NCI-H2107 (cell line): ENCODE measurements around the gene SLC6A17.

Source experiments
- DNase-seq: peaks from one replicate; lab custom pipeline; 2025; lab: John Stamatoyannopoulos, UW

Gene SLC6A17

DNA sequence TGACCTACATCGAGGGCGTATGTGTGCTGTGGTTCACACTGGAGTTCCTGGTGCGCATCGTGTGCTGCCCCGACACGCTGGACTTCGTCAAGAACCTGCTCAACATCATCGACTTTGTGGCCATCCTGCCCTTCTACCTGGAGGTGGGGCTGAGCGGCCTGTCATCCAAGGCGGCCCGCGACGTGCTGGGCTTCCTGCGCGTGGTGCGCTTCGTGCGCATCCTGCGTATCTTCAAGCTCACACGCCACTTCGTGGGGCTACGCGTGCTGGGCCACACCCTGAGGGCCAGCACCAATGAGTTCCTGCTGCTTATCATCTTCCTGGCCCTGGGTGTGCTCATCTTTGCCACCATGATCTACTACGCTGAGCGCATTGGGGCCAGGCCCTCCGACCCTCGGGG is 72.8 kb downstream of the SLC6A17 start:
- DNase-seq = no peak

DNA sequence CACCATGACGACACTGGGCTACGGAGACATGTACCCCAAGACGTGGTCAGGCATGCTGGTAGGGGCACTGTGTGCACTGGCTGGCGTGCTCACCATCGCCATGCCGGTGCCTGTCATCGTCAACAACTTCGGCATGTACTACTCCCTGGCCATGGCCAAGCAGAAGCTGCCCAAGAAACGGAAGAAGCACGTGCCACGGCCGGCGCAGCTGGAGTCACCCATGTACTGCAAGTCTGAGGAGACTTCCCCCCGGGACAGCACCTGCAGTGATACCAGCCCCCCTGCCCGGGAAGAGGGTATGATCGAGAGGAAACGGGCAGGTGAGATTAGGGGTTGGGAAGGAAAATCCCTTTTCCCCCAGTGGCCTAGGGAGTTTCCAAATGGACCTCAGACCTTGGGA is 73.3 kb downstream of the SLC6A17 start:
- DNase-seq = no peak

DNA sequence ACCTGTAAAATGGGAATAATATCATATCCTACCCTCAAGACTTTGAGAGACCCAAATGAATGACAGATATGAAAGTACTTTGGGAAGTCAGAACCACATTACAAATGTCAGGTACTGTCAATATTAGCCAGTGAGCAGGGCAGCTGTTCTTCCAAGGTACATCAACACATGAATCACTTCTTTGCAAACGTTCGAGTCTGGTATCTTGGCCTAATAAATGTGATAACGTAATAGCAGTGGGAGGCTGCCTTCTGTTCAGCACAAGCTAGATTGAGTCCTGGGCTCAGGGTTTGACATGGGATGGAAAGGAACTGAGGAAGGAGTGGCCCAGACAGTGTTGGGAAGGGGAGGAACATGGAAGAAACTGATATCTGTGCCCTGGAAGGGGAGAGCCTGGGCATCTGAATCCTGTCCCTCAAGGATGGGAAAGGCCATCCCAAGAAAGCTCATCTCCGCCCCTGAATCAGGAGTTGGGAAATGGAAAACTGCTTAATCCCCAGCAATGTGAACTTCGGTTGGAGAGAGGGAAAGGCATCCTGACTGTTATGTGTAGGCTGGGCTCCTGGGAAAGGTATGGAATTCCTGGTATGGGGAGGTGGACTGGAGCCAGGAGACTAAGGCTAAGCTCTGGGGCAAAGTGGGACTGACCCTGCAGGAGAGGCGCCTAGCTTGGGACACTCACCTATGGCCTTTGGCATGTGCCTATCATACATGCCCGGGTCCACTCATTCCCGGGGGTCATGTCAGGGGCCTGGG is 74.1 kb downstream of the SLC6A17 start:
- no peak for DNase-seq

DNA sequence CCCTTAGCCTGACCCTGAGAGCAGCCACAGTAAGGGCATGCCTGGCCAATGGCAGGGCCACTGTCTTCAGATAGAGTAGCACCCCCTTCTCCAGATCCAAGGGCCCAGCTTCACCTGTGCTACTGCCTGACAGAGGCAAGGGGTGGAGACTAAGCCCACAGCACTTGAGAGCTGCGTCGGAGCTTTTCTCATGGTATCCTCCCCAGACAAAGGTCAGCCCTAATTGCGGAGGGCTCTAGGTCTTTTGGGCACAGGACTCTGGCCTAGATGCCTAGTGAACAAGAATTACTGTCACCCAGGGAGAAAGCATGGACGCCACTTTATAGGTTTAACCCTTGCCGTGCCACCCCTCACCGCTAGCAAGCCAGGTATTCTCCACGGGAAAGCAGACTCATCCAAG is 74.9 kb downstream of the SLC6A17 start:
- DNase-seq = no peak

DNA sequence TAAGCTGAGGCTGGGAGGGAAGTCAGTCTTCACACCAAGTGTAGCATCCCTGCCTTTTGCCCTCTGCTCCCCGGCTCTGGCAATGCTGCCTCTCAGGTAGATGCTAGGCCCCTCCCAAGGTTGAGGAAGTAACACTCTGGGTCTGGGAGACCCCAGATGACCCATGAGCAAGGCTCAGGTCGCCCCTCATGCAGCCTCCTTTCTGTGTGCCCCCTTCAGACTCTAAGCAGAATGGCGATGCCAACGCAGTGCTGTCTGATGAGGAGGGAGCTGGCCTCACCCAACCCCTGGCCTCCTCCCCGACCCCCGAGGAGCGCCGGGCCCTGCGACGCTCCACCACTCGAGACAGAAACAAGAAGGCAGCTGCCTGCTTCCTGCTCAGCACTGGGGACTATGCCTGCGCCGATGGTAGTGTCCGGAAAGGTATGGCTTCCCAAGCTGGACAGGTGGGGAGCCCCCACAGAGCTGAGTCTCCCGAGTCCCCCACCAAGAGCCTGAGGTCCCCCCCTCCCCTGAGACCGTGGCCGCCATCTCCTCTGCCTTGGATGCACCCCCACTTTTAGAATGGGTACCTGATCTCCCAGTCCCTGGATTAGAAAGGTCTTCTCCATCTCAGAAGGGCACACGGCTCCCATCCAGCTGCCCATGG is 75.6 kb downstream of the SLC6A17 start:
- DNase-seq = no peak

DNA sequence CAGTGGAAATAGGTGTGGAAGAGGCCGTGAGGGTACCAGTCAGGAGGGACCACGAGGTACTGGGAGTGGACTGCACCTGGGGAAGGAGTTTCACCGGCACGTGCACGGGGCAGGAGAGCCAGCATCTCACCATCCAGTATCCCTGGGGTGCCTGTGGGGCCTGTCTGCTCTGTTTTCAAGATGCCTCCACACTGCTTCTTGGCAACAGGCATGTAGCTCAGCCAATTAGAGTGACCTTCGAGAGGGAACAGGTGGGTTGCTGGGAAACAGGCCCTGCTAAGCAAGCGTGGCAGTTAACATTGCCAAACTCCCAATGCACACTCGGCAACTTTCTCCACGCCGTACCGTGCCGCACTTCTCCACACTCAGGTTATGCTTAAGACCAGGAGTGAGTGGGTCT is 77.5 kb downstream of the SLC6A17 start:
- DNase-seq = no peak

DNA sequence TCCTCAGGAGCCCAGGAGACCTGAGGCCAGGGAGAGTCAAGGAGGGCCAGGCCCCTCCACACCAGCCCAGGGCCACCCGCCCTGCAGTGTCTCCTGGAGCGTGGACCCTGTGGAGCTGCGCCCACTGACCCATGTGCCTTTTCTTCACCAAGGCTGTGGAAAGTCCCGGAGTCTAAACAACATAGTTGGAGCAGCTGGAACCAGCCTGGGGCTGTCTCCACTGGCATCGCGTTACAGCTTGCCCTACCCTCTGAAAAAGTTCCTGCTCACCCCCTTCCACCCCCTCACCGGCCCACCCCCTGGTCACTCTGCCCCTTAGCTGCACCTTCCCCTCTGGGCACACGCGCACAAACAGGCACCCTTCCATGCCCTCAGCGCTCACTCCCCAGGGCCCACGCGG is 78.1 kb downstream of the SLC6A17 start:
- no peak for DNase-seq

DNA sequence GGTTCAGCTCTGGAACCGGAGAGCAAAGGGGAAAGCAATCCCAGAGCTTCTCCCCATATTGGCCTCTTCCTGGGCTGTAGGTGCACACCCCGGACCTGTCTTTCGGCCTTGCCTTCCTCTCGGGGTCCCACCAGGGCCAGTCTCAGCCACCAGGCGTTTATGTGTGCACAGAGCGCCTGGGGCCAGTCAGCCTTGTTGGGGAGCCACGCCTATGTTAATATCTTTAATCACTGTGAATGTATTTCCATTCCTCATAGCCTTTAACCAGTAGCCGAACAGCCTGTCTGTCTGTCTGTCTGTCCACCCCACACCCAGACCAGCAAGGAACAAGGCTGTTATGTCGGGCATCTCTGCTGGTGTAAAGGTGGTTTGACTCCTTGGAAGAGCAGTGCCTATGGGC is 78.6 kb downstream of the SLC6A17 start:
- DNase-seq = no peak

DNA sequence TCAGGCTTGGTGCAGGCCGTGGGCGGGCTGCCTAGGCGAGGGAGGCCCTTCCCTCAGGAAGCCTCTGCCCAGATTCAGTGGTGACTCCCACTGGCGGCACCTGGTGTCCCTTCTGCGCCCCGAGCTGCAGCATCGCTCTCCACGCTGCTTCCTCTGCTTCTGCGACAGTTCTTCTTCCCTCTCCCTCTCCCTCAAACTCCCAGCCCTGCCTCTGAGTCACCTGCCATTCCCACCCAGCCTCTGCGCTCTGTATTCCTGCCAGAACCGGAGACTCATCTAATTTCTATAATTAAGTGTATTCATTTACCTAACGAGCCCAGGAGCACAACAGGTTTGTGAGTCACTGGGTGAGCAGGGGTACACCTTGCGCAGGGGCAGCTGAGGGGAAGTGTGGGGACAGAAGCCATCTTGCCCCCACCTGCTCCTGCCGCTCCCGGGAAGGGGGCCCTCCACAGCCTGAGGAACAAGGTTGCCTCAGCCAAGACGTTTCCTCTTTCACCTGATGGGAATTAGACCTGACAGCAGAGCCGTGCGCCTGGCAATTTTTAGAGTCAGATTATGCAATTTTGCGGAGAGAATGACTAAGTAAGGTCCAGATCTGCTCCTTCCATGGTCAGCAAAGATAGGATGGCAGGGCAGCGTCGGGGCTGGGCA is 79.2 kb downstream of the SLC6A17 start:
- no peak for DNase-seq

DNA sequence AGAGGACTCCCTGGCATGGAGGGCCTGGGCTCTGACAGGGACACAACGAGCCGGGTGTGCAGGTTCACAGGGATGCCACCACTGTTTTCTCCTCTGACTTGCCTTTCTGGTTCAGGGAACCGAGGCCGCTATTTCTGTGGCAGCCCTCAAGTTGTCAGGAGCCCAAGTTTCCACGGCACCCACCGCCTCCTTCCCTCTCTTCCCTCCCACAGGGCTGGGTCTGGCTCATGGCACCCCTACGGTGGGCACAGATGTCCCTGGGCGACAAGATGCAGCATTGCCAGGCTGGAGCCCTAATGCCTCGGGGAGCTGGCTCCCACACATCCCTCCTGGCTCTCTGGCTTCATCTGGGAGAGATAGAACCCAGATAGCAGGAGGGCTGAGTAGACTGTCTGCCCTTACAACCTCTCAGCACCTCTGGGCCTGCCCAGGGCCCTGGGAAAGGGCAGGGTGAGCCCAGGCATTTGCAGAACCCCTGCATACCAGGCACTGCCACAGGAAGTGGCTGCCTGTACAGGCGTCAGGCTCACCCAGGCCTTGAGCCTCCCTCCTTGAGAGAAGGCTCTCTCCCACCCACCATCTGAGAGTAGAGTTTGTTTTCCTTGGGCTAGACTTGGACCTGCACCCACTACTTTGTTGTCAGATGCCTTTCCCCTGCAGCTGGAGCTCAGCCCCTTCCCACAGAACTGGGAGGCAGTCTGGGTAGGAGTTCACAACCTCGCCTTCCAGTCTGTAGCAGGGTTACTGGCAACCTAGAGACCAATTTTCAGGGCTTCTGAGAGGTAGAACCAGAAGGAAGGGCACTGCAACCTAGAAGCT is 80.3 kb downstream of the SLC6A17 start:
- DNase-seq = no peak

DNA sequence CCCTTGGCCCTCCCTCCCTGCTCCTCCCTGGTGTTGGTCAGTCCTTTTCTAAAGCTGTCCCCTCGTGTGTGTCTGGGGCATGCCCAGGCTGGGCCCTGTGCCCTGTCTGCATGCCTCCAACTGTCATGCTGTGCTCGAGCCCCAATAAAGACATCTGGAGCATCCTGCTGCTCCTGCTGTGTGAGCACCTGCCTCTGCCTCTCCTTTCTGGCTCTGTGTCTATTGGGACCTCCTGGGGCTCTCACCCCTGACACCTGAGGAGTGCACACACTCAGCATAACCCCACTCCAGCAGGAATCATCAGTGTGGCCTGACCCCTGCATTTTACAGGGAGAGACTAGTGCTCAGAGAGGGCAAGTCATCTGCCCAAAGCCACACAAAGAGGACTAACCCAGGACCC is 83.6 kb downstream of the SLC6A17 start:
- no peak for DNase-seq

DNA sequence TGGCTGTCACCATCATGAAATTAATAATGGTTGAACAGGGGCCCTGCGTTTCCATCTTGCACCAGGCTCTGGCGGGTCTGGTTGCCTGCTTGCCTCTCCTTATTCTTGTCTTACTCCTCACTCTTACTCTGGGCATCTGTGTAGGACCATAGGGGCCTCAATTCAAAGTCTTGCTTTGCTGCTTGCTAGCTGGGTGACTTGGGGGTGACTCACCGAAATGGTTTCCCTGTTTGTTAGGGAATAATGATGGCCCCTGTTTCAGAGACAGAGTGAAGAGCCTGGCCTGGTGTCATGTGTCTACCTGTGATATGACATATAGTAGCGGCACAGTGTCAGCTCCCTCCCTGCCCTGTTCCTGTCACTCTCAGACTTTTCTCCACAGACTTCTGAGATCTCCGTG is 84.4 kb downstream of the SLC6A17 start:
- no peak for DNase-seq

DNA sequence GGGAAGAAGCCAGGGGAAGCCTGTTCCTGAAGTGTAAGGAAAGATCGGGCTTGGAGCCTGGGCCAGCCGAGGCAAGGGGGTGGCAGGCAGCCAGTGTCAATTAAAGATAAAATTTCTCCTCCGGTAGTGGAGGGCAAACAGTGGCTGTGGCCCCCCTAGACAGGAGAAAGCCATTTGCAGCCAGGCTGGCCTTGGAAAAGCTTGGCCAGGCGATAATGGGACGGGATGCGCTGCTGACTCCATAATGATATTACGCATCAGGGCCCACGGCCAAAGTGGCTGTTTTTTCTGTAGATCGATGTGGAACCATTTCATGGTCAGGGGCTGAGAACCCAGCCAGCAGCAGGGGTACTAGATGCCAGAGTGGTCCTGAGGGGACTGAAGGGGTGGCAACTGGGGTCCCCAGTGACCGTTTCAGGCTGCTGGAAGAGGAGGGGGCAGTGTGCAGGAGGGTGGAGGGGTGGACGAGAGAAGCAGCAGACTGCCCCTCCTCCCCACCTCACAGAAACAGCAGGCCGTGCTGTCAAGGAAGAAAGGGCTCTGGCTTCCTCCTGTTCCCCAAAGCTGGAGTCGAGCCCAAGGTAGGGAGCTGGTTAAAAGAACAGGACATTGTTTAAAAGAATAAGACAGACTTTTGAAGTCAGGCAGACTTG is 85.0 kb downstream of the SLC6A17 start:
- DNase-seq = no peak

DNA sequence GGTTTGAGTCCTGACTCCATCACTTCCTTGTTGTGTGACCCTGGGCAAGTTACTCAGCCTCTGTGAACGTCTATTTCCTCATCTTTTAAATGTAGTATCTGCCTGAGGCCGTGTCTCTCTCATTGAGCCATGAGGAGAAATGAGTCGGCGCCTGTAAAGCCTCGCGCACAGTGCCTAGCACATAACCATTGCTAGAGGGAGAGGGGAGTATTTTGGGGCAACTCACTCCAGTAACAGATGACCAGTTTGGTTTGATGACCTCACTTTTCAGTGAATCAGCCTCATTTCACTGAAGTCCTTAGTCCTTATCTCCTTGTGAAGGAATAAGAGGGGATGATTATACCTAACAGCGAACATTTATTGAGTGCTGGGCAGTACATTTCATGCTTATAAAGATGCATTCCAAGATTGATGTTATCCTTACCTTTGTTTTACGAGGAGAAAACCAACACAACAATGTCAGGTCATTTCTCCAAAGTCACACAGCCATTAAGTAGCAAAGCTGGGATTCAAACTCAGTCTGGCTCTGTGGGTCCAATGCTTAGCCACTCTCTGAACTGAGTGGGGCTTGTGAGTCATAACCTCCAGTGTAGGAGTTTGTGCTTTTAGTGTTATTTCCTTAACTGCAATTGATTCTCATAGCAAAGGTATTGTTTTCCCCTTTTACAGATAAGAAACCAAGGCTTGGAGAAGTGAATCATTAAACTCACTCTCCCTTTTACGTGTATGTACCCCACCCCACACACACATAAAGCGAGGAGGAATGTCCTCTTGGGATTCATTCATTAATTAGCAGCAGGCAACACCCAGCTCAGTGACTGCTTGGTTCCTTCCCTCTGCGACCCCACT is 85.8 kb downstream of the SLC6A17 start:
- no peak for DNase-seq

DNA sequence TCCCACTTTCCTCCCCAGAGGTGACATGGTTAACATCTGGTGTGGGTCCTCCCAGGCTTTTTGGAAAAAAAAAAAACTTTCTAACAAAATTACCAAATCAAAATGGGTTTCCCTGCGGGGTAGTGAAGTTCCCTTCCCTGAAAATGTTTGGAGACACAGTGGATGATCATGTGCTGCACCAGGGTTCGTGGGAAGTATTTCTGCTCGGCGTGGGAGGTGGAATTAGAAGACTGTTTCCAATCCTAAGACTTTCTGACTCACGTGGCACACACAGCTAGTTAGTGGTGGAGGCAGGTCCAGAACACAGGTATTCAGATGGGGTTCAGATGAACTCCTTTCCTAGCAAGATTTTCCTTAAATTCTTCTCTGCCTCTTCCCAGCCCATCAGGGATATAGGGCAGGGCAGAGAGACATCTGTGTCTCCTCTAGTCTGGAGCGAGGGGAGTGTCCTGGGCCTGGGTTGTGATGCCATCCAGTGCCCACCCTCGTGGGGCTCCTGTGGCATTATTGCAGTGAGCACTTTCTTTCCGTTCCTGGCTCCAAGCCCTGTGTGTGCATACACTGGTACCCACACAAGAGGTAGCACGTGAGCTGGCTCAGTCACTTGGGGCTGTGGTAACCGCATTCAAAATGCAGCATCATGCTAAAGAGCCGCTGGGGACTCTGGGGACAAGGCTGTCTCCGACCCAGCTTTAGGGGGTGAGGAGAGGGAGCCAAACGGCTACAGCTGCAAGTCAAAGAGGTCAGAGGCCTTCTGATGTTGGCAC is 87.3 kb downstream of the SLC6A17 start:
- peak; percentile 84 for DNase-seq

DNA sequence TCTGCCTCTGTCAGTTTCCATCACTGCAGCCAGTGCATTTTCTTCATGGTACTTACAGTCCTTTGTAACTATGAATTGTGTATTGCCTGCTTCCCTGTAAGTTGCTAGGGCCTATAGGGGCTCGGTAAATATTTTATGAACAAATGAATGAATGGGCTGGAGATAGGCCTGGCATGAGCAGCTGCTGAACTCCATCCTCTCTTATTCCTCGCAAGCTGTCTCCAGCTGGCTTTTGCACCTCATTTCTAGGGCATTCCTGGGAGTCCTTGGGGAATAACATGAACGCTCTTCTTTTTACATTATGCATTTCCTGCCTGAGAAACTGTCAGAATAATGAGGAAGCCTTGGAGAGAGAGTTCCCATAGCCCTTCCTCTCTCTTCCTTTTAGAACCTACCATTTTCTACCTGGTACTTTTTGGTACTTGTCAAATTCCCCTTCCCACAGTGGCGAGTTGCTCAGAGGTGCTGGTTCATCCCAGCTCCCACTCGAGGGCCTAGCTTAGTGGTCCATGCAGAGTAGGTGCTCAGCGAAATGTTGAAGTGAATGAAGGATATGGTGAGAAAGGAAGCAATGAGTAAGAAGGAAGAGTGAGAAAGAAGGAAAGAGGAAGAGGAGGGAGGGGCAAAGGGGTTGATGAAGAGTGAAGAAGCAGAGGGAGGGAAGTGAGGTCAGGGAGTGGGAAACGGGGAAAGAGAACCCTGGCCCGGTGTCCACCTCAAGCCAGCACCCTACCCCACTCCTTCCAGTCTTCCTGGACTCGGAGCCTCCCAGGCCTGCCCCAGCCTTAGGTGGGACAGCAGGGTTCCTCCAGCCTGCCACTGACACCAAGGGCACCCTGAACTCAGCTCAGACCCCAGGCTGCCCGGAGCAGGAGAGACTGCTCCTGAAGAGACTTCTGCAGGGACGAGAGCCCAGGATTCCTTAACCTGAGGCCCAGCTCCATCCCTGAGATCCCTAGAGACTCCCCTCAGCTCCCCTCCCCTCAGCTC is 89.4 kb downstream of the SLC6A17 start:
- no peak for DNase-seq

DNA sequence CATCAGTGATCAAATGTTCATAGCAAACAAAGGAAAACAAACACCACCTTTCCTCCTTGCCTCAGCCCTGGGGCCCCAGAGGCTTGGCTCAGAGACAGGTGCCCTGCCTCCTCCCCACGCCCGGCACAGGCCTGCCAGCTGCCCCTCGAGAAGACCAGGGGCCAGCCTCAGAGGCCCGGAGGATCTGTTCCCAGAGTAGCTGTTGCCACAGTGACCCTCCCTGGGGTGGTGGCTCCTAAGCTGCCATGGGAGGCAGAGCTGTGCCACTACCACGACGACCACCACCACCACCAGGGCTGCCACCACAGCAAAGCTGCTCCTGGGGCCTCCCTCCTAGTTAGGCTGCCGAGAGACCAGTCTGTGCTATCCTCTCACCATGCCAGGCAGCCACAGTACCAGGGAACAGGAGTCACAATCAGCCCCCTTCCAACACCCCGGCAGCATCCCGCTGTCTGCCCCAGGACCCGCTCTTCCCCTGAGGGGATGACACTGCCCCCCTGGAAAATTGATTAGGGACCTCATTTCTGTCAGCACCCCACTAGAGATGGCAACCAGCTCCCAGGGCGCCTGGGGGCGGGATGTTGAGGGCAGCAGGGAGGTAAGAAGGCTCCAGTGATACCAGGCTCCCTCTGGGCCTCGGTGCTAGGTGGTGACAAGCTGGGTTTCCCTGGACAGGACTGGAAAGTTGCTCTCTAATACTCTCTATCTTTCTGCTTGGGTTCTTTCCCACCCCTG is 90.3 kb downstream of the SLC6A17 start:
- DNase-seq = peak; percentile 43

DNA sequence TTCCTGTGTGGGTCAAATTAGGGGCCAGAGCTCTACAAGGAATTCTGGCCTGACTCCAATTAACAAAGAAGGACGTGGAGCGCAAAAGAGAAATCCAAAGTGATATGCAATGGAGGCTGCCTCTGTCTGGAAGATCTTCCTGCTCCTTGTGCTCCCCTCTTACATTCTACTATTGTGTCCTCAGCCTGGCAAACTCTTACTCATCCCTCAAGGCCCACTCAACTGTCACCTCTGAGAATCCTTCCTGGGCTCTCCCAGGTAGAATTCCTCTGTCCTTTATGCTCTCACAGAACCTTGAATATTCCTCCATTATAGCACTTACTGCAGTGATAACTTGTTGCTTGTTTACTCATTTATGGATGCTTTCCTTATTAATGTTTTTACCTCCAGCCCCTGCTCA is 91.2 kb downstream of the SLC6A17 start:
- no peak for DNase-seq
